Liver (tissue), 9 donors: ENCODE data around the gene PYDC2. TPM values are rescaled to one million over a fixed set of nuclear protein-coding genes. Genes with fewer than 3 reads are reported as not detected.

Source experiments
- DNase-seq: peaks from one replicate; pipeline ENCODE4 v3.0.0-alpha.2; 2017; ENCODE audit warnings: low spot score
- H3K27ac ChIP-seq, 2 donors: one replicate each; pipeline ENCODE4 v1.7.0; 2013; ENCODE audit warnings: inconsistent platforms in 2 of 2, low read length in 2 of 2, control low read depth in 1 of 2, low read depth in 1 of 2, mild to moderate bottlenecking in 1 of 2
- H3K27me3 ChIP-seq, 4 donors: one replicate each; pipeline versions ENCODE4 v1.6.1 to v1.7.0; 2013; ENCODE audit warnings: low read length in 3 of 4, inconsistent platforms in 1 of 4, mild to moderate bottlenecking in 1 of 4, moderate library complexity in 1 of 4; ENCODE audit not compliant: control insufficient read depth in 4 of 4, insufficient read depth in 4 of 4
- H3K36me3 ChIP-seq, 4 donors: one replicate each; pipeline versions ENCODE4 v1.6.1 to v1.7.0; 2013; ENCODE audit warnings: low read length in 3 of 4, mild to moderate bottlenecking in 3 of 4, low read depth in 1 of 4, moderate library complexity in 1 of 4; ENCODE audit not compliant: control insufficient read depth in 4 of 4, insufficient read depth in 3 of 4
- H3K4me1 ChIP-seq, 4 donors: one replicate each; pipeline versions ENCODE4 v1.6.1 to v1.7.0; 2013; ENCODE audit warnings: low read length in 3 of 4, mild to moderate bottlenecking in 3 of 4, moderate library complexity in 1 of 4; ENCODE audit not compliant: control insufficient read depth in 4 of 4, insufficient read depth in 4 of 4
- H3K4me3 ChIP-seq, 3 donors: one replicate each; pipeline versions ENCODE4 v1.6.1 to v1.7.0; 2013; ENCODE audit warnings: low read length in 3 of 3, control low read depth in 1 of 3, low read depth in 1 of 3, mild to moderate bottlenecking in 1 of 3
- H3K9ac ChIP-seq, 2 donors: one replicate each; pipeline ENCODE4 v1.7.0; 2013; ENCODE audit warnings: low read length in 2 of 2, mild to moderate bottlenecking in 2 of 2, moderate library complexity in 2 of 2, control low read depth in 1 of 2, low read depth in 1 of 2
- H3K9me3 ChIP-seq, 4 donors: one replicate each; pipeline versions ENCODE4 v1.6.1 to v1.7.0; 2013; ENCODE audit warnings: low read length in 3 of 4; ENCODE audit not compliant: control insufficient read depth in 4 of 4
- EGR1 ChIP-seq, 2 donors: IDR thresholded peaks; 2 replicates each; pipeline ENCODE4 v1.6.1; 2016 to 2018; ENCODE audit warnings: antibody characterized with exemption in 2 of 2, low read depth in 2 of 2
- FOXA2 ChIP-seq: IDR thresholded peaks from 2 replicates; pipeline ENCODE4 v1.6.1; 2016; ENCODE audit warnings: antibody characterized with exemption
- GABPA ChIP-seq, 2 donors: IDR thresholded peaks in 1 of 2; conservative IDR thresholded peaks in 1 of 2; 2 replicates each; pipeline ENCODE4 v1.6.1; 2016; ENCODE audit warnings: antibody characterized with exemption in 2 of 2, mild to moderate bottlenecking in 1 of 2, moderate library complexity in 1 of 2
- HNF4G ChIP-seq: IDR thresholded peaks from 2 replicates; pipeline ENCODE4 v1.6.1; 2016; ENCODE audit warnings: antibody characterized with exemption
- JUND ChIP-seq, 2 donors: IDR thresholded peaks; 2 replicates each; pipeline ENCODE4 v1.6.1; 2016; ENCODE audit warnings: antibody characterized with exemption in 2 of 2
- NR2F2 ChIP-seq: IDR thresholded peaks from 2 replicates; pipeline ENCODE4 v1.6.1; 2016; ENCODE audit warnings: antibody characterized with exemption
- RXRA ChIP-seq, 2 donors: IDR thresholded peaks; 2 replicates each; pipeline ENCODE4 v1.6.1; 2017 to 2018; ENCODE audit warnings: antibody characterized with exemption in 2 of 2, mild to moderate bottlenecking in 1 of 2
- TAF1 ChIP-seq: conservative IDR thresholded peaks from 2 replicates; pipeline ENCODE4 v1.6.1; 2016; ENCODE audit warnings: antibody characterized with exemption, mild to moderate bottlenecking
- YY1 ChIP-seq: IDR thresholded peaks from 2 replicates; pipeline ENCODE4 v1.6.1; 2016; ENCODE audit warnings: antibody characterized with exemption, mild to moderate bottlenecking
- whole genome bisulfite sequencing: extraction: QIAGEN DNeasy Blood & Tissue Kit; methylation state at CpG from one replicate; pipeline ENCODE4 v1.1.7; 2013; 5-methylcytosine and 5-hydroxymethylcytosine counted together
- polyA plus RNA-seq, 2 donors: library from polyadenylated mRNA; stranded (reverse) in 1 of 2; unstranded in 1 of 2; fragments of 200-250 nt in 1 of 2; fragments of >200 nt in 1 of 2; fragmentation: Nextera tagmentation in 1 of 2; extraction: Ambion mirVana in 1 of 2; gene quantifications; one replicate each; pipeline versions ENCODE4 v1.2.1 to v1.2.3, GENCODE V29; 2013 to 2015
- total RNA-seq, 2 donors: library from RNA; depleted of rRNA; stranded (reverse); fragments of >200 nt; gene quantifications; one replicate each; pipeline ENCODE4 v1.2.3, GENCODE V29; 2014
- TF ChIP-seq, protein P1 (sequence below): IDR thresholded peaks from 2 replicates; pipeline ENCODE4 v1.6.1; 2016; ENCODE audit warnings: antibody characterized with exemption
- TF ChIP-seq, protein P2 (sequence below): IDR thresholded peaks from 2 replicates; pipeline ENCODE4 v1.6.1; 2016; ENCODE audit warnings: antibody characterized with exemption
- TF ChIP-seq, protein P3 (sequence below): fragments of 150-350 bp; IDR thresholded peaks from 2 replicates; pipeline ENCODE4 v1.5.1; 2017; ENCODE audit warnings: improper control_type of control experiment, low read depth, low read length; ENCODE audit not compliant: missing input control
- TF ChIP-seq, protein P4 (sequence below): IDR thresholded peaks from 2 replicates; pipeline ENCODE4 v1.6.1; 2016; ENCODE audit warnings: antibody characterized with exemption, mild to moderate bottlenecking
- donor health status: healthy.
- donor health status: healthy.
- donor health status: healthy.
- donor health status: healthy.
- donor health status: healthy.

The PYDC2 gene
- total and polyA plus RNA-seq, 4 donors = not detected

DNA sequence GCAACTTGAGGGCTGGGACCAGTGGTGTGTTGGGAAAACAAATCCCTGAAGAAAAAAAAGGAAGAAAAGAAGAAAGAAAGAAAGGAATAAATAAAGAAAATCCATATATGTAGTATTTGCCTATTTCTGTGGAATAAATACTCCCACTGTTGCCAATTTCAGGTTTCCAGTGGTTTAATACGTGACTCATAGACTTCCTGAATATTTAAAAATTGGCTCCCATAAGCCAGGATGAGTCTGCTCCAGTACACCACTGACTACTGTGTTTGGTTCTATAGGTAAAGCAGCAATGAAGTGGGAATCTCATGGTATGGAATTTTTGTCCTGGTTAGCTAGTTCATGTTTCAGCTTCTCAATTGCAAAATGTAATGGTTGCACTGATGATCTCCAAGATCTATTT is 31.6 kb downstream of the PYDC2 start:
- 79% methylated on average over 1 of the region's 1 CpG for WGBS
- no peak overlapping the region for H3K4me3 ChIP-seq
- TF ChIP-seq EGR1 (IDR thresholded peaks at IDR 0.05; ENCODE audit: low read depth in 2 of 2) = no peak
- TF ChIP-seq, protein P1, sequence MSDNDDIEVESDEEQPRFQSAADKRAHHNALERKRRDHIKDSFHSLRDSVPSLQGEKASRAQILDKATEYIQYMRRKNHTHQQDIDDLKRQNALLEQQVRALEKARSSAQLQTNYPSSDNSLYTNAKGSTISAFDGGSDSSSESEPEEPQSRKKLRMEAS = no peak
- TF ChIP-seq YY1 = no peak
- TF ChIP-seq RXRA (IDR thresholded peaks at IDR 0.05) = no peak
- H3K9me3 ChIP-seq = no peaks in the 10 kb centered on the region
- no peaks in the 10 kb centered on the region for H3K4me1 ChIP-seq
- no peaks in the 10 kb centered on the region for H3K36me3 ChIP-seq
- no peak overlapping the region for H3K27ac ChIP-seq
- DNase-seq = no peak
- H3K27me3 ChIP-seq = no peaks in the 10 kb centered on the region
- no peak overlapping the region for H3K9ac ChIP-seq

DNA sequence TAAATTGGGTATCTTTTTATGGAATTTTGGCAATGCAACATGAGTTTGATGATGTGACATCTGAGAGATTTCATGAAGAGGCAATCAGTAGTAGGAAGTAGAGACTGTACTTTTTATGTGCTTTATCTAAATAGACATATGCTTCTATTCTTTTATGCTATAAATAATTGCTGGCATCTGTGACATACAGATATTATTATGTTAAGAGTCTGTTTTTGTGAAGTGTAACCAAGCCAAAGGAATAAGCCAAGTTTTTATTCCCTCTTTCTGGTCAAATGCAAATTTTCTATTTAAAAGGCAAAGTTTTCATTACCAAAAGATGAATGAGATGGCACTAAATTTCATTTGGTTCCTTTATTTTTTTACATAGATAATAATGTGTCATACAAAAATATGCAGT is 32.4 kb downstream of the PYDC2 start:
- TF ChIP-seq, protein P2, sequence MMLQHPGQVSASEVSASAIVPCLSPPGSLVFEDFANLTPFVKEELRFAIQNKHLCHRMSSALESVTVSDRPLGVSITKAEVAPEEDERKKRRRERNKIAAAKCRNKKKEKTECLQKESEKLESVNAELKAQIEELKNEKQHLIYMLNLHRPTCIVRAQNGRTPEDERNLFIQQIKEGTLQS = no peak
- TF ChIP-seq, protein P1 = no peak
- TF ChIP-seq JUND (IDR thresholded peaks at IDR 0.05) = no peak
- TF ChIP-seq NR2F2 = no peak
- TF ChIP-seq FOXA2 = no peak
- no peak for TF ChIP-seq EGR1 (IDR thresholded peaks at IDR 0.05; ENCODE audit: low read depth in 2 of 2)
- no peak for TF ChIP-seq GABPA (IDR thresholded peaks at IDR 0.05 in 1 of 2, conservative IDR thresholded peaks at IDR 0.05 in 1 of 2)
- TF ChIP-seq TAF1 = no peak
- TF ChIP-seq, protein P3, sequence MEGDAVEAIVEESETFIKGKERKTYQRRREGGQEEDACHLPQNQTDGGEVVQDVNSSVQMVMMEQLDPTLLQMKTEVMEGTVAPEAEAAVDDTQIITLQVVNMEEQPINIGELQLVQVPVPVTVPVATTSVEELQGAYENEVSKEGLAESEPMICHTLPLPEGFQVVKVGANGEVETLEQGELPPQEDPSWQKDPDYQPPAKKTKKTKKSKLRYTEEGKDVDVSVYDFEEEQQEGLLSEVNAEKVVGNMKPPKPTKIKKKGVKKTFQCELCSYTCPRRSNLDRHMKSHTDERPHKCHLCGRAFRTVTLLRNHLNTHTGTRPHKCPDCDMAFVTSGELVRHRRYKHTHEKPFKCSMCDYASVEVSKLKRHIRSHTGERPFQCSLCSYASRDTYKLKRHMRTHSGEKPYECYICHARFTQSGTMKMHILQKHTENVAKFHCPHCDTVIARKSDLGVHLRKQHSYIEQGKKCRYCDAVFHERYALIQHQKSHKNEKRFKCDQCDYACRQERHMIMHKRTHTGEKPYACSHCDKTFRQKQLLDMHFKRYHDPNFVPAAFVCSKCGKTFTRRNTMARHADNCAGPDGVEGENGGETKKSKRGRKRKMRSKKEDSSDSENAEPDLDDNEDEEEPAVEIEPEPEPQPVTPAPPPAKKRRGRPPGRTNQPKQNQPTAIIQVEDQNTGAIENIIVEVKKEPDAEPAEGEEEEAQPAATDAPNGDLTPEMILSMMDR = no peak
- TF ChIP-seq HNF4G = no peak
- Histone ChIP-seq H3K27ac (no peak overlapping the region), H3K4me1 (no peaks in the 10 kb centered on the region), H3K9me3 (no peaks in the 10 kb centered on the region), H3K9ac (no peak overlapping the region), H3K4me3 (no peak overlapping the region), H3K27me3 (no peaks in the 10 kb centered on the region), H3K36me3 (no peaks in the 10 kb centered on the region)
- DNase-seq = no peak

DNA sequence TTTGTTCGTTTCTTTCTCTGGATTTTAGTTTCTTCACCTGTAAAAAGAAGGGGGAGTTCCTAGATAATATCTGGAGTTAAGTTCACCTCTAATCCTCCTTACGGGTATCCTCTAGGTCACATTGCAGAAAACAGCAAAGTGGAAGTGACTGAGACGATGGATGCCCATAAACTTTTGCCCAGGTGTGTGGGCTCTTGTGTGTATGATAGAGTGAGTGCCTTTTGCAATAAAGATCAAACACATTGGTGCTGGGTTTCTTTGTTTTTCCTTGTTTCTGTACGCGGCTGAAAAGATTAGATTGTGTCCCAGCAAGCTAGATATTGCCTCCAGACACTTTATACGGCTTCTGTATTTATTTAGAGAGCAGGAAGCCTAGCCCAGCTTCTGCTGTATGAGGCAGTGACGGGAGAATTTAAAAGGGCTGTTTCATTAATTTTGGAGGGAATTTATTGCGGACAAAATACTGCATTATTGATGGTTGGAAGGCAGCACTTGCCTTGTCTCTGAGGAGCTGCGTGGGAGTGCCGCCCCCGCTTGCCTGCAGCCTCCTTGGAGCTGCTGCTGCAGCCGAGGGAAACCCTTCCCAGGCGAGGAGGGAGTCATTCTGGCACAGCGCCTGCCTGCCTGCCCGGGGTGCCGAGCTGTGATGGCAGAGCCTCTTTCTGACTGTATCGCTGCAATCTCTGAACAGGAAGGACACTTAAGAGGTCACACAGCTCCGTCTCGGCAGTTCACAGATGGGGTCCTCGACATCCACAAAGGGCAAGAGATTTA is 38.5 kb downstream of the PYDC2 start:
- Histone ChIP-seq H3K4me1 (no peaks in the 10 kb centered on the region), H3K36me3 (no peaks in the 10 kb centered on the region), H3K9ac (no peak overlapping the region), H3K4me3 (no peak overlapping the region), H3K27ac (no peak overlapping the region), H3K9me3 (no peaks in the 10 kb centered on the region), H3K27me3 (no peaks in the 10 kb centered on the region)
- 42% methylated on average over 20 of the region's 20 CpGs for WGBS
- TF ChIP-seq, protein P1 = no peak
- TF ChIP-seq RXRA (IDR thresholded peaks at IDR 0.05) (no peak), EGR1 (IDR thresholded peaks at IDR 0.05; ENCODE audit: low read depth in 2 of 2) (no peak)
- TF ChIP-seq, protein P2 = no peak
- TF ChIP-seq, protein P4, sequence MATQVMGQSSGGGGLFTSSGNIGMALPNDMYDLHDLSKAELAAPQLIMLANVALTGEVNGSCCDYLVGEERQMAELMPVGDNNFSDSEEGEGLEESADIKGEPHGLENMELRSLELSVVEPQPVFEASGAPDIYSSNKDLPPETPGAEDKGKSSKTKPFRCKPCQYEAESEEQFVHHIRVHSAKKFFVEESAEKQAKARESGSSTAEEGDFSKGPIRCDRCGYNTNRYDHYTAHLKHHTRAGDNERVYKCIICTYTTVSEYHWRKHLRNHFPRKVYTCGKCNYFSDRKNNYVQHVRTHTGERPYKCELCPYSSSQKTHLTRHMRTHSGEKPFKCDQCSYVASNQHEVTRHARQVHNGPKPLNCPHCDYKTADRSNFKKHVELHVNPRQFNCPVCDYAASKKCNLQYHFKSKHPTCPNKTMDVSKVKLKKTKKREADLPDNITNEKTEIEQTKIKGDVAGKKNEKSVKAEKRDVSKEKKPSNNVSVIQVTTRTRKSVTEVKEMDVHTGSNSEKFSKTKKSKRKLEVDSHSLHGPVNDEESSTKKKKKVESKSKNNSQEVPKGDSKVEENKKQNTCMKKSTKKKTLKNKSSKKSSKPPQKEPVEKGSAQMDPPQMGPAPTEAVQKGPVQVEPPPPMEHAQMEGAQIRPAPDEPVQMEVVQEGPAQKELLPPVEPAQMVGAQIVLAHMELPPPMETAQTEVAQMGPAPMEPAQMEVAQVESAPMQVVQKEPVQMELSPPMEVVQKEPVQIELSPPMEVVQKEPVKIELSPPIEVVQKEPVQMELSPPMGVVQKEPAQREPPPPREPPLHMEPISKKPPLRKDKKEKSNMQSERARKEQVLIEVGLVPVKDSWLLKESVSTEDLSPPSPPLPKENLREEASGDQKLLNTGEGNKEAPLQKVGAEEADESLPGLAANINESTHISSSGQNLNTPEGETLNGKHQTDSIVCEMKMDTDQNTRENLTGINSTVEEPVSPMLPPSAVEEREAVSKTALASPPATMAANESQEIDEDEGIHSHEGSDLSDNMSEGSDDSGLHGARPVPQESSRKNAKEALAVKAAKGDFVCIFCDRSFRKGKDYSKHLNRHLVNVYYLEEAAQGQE = no peak
- DNase-seq = no peak
